Epithelial cell of proximal tubule (primary cell): Measurements from ENCODE around the gene PDZD7. TPM values are rescaled to one million over a fixed set of nuclear protein-coding genes. Genes with fewer than 3 reads are reported as not detected.
A peak's percentile ranks its signal among the peaks of the same experiment; 100 is the strongest.

ENCODE experiments used
- DNase-seq: peaks from one replicate; pipeline ENCODE4 v3.0.0-alpha.2; 2011; ENCODE audit warnings: low read depth
- H3K4me3 ChIP-seq: 2 replicates; pipeline ENCODE4 v1.5.1; 2011; ENCODE audit warnings: low read depth, mild to moderate bottlenecking, low read length
- CTCF ChIP-seq: conservative IDR thresholded peaks from 2 replicates; pipeline ENCODE4 v1.5.1; 2012; ENCODE audit warnings: low read depth, mild to moderate bottlenecking, low read length
- total RNA-seq: library from RNA; depleted of rRNA; stranded (reverse); fragments of >200 nt; gene quantifications from 2 replicates; pipeline ENCODE4 v1.2.3, GENCODE V29; 2015

Gene PDZD7
- total RNA-seq, 1 donor from 2014 or later, result 6.6 TPM

- no peak for DNase-seq
- no peak for TF ChIP-seq CTCF
- peak overlapping the region; percentile 93 for H3K4me3 ChIP-seq
Observed at GRCh38 chr10:100996678-100997359, 34.1 kb downstream of the PDZD7 start.

DNA sequence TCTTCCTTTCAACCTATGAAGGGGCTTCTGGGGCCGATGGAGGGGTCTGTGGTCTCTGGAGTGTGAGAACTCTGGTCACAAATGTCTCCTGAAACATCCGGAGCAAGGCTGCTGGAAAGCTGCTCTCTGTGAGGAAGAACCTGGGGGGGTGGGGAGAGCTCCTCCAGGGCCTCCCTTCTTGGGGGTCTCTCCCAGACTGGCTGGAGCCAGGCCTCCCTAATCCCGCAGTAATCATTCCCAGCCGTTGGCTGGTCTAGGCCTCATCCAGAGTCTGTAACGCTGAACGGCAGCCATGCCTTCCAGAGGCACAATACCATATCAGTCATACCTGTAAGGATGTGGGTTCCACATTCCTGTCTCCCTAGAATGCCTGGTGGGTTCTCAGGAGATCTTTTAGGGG lies 35.7 kb downstream of the PDZD7 start:
- DNase-seq, result no peak
- no peak for TF ChIP-seq CTCF
- H3K4me3 ChIP-seq, result no peak overlapping the region

DNA sequence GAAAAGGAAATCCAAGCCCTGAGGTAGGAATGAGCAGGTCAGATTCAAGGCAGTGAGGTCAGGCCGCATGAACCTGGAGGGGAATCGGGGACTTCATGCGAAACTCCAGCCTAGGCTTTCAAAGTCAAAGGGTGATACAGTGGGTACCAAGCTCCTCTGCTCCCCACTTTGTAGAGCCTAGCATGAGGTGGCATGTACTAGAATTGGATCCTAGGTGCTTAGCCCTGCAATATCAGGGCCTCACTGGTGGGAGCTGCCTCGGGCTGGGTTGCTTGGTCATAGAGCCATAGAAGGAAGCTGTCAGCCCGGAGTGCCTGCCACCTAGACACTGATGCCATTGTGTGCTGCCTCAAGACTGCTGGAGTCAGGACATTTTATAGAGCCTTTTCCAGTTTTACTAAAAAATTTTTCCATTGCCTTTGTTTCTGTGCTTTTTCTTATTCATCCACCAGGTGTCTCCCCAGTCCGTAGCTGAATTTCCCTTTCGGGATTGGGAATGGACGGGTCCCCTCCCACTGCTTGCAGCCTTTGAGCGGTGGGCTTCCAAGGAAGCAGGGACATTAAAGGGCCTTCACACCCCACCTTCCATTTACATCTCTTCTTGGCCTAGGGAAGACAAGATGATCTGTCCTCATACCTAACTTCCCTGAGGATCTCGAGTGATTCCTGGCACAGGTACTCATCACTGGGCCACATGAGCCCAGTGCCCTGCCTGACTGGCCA lies 36.8 kb downstream of the PDZD7 start:
- DNase-seq, result no peak
- no peak overlapping the region for H3K4me3 ChIP-seq
- TF ChIP-seq CTCF, result peak; percentile 84

- TF ChIP-seq CTCF, result no peak
- no peak for DNase-seq
- no peak overlapping the region for H3K4me3 ChIP-seq
Observed at GRCh38 chr10:100989088-100989487, 41.8 kb downstream of the PDZD7 start.

DNA sequence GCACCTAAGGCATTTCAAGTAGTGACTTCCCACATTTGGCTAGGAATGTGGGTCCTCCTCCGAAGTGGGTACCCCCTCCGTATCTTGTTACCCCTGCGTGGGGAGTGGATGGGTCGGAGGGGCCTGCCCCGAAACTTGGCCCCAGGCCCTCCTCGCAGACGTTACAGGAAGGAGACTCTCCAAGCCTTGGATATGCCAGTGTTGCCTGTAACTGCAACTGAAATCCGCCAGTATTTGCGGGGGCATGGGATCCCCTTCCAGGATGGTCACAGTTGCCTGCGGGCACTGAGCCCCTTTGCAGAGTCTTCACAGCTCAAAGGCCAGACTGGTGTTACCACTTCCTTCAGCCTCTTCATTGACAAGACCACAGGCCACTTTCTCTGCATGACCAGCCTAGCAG lies 42.8 kb downstream of the PDZD7 start:
- DNase-seq, result no peak
- no peak for TF ChIP-seq CTCF
- peak overlapping the region; percentile 99 for H3K4me3 ChIP-seq

GRCh38 chr10:100987685-100988049 lies 43.3 kb downstream of the PDZD7 start:
- no peak for TF ChIP-seq CTCF
- no peak for DNase-seq
- peak overlapping the region; percentile 99 for H3K4me3 ChIP-seq
